ENCODE measurements around the gene SLC39A11. TPM values are rescaled to one million over a fixed set of nuclear protein-coding genes. Genes with fewer than 3 reads are reported as not detected.

Gene SLC39A11
- total and polyA plus RNA-seq, 2 of the 13 experiments (the other 11 are each of a cell fraction or from before 2014, with no cell fraction given) = 17.2 to 31.5 TPM

GRCh38 chr17:72631949-72632684, 460.4 kb downstream of the SLC39A11 start (continued):
- peak; percentile 99 for TF ChIP-seq TBX2 (CRISPR knock-in tag; IDR thresholded peaks at IDR 0.05; ENCODE audit: borderline replicate concordance)
- TF ChIP-seq MZF1 (CRISPR knock-in tag; IDR thresholded peaks at IDR 0.05; ENCODE audit: borderline replicate concordance) = peak; percentile 90; the same call in 1 of the 2 replicates
- TF ChIP-seq SRSF4 (IDR thresholded peaks at IDR 0.05; ENCODE audit: low read depth, low read length, poor library complexity, severe bottlenecking) = no peak
- no peak; the same call in 1 of the 2 replicates for TF ChIP-seq ZNF275 (CRISPR knock-in tag; IDR thresholded peaks at IDR 0.05; ENCODE audit: borderline replicate concordance)
- TF ChIP-seq SCMH1 (CRISPR knock-in tag; IDR thresholded peaks at IDR 0.05; ENCODE audit: borderline replicate concordance) = no peak
- peak; percentile 96 for TF ChIP-seq SOX5 (CRISPR knock-in tag; IDR thresholded peaks at IDR 0.05; ENCODE audit: borderline replicate concordance)
- no peak for TF ChIP-seq IKZF1 (IDR thresholded peaks at IDR 0.05)
- peak; percentile 36; the same call in 1 of the 2 replicates for TF ChIP-seq NFYC (CRISPR knock-in tag; IDR thresholded peaks at IDR 0.05)
- peak; percentile 97 for TF ChIP-seq ELF3 (CRISPR knock-in tag; IDR thresholded peaks at IDR 0.05)
- TF ChIP-seq TCF12 (IDR thresholded peaks at IDR 0.05) = no peak
- TF ChIP-seq TCF12 (CRISPR knock-in tag; IDR thresholded peaks at IDR 0.05) = no peak; the same call in 1 of the 2 replicates
- TF ChIP-seq ZBTB39 (CRISPR knock-in tag; IDR thresholded peaks at IDR 0.05) = no peak
- TF ChIP-seq, protein P1, sequence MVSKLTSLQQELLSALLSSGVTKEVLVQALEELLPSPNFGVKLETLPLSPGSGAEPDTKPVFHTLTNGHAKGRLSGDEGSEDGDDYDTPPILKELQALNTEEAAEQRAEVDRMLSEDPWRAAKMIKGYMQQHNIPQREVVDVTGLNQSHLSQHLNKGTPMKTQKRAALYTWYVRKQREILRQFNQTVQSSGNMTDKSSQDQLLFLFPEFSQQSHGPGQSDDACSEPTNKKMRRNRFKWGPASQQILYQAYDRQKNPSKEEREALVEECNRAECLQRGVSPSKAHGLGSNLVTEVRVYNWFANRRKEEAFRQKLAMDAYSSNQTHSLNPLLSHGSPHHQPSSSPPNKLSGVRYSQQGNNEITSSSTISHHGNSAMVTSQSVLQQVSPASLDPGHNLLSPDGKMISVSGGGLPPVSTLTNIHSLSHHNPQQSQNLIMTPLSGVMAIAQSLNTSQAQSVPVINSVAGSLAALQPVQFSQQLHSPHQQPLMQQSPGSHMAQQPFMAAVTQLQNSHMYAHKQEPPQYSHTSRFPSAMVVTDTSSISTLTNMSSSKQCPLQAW (CRISPR knock-in tag; IDR thresholded peaks at IDR 0.05) = peak; percentile 96
- no peak for TF ChIP-seq ZFP82 (CRISPR knock-in tag; IDR thresholded peaks at IDR 0.05; ENCODE audit: borderline replicate concordance)
- peak; percentile 100 for TF ChIP-seq HNF4A (CRISPR knock-in tag; IDR thresholded peaks at IDR 0.05)
- peak; percentile 94 for TF ChIP-seq KDM1A (CRISPR knock-in tag; IDR thresholded peaks at IDR 0.05)
- peak; percentile 97 for TF ChIP-seq ETV5 (CRISPR knock-in tag; IDR thresholded peaks at IDR 0.05; ENCODE audit: borderline replicate concordance)
- TF ChIP-seq RERE (CRISPR knock-in tag; IDR thresholded peaks at IDR 0.05; ENCODE audit: low read depth) = peak; percentile 93
- no peak for TF ChIP-seq ZFP90 (CRISPR knock-in tag; IDR thresholded peaks at IDR 0.05; ENCODE audit: borderline replicate concordance)
- peak; percentile 85 for TF ChIP-seq JUN (CRISPR knock-in tag; IDR thresholded peaks at IDR 0.05)

Measured in HepG2 (cell line).